Measurements from ENCODE around the gene KRT3.
"Not testable (repeated sequence)": the region's sequence is repeated elsewhere in the genome, so short reads cannot be mapped to it uniquely, and the experiment has no call there.

KRT3 gene

DNA sequence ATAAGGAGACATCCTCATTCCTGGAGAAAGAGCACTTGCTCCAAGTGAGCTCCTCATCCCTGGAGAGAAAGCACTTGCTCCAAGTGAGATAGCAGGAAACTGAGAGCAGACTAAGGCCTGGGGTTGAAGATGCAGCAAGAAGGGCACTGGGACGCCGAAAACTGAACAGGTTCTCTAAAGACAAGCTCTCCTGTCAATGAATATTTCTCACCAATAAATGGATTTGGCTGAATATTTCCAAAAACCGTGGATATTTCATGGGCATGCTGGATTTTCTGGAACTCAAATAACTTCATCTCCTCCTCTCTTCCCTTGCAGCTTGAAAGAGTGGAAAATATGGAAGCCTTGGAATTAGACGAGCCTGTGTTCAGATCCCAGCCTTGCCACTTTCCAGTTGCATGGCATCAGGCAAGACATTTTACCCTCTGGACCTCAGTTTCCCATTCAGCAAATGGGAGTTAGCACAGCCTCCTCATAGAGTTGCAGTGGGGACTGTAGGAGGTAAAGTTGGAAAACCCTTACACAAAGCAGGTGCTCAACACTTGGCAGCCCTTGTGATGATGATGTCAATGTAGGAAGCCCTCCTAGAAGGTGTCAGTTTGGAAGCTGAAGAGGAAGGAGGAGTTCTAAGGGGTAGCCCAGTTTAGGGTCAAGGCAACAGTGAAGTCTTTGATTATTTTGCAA lies 14.4 kb downstream of the KRT3 start:
- no peak for DNase-seq (ENCODE audit: low spot score)

DNA sequence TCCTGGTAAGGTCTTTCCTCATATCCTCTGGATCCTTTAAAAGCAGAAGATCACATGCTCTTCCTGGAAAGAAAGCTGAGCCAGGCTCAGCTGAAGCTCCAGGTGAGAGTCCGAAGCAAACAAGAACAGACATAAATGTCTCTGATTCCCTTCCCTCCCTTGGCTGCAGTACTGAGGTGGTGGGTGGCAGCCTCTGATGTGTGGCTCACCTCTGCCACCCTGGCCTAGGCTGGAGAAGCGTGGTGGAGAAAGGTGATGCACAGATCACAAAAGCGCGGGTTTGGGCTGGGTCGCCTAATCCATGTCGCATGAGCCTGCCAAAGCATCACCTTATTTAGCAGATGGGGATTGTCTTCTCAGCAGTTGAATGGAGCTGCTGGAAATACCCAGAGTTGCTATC lies 16.0 kb downstream of the KRT3 start:
- no peak for DNase-seq (ENCODE audit: low spot score)

DNA sequence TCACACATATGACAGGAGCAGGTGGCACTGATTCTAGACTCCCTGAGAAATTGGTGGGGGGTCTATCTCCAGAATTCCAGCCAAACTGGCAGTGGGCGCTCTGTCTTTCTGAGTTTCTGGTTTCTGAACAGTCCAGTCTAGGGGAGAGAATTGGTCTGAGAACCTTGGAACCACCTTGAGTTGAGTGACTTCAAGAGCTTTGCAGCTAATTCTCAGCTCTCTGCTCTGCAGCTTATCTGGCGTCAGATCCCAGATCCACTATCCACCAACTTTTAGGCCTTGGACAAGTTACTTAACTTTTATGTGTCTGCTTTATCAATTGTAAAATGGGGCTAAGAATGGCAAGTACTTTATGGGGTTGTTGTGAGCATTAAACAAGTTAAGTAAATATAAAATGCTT lies 17.1 kb downstream of the KRT3 start:
- DNase-seq (ENCODE audit: low spot score), result no peak

DNA sequence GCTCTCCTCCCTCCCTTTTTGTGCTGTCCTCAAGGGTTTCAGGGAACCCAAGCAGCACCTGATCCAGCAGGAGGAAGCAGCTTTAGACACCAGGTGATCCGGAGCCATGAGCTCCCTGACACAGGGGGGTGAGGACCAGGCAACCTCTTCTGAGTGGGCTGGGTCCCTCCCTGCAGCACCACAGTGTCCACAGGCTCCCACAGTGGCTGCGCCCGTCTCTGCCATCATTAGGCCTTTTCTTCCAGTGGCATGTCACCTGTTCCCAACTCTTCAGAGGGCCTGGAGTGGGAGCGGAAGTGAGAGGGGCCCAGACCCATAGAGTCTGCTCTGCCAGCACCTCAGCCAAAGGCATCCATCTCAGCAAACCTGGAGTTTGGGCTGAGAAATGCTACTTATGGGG lies 18.4 kb downstream of the KRT3 start:
- DNase-seq (ENCODE audit: low spot score), result no peak

DNA sequence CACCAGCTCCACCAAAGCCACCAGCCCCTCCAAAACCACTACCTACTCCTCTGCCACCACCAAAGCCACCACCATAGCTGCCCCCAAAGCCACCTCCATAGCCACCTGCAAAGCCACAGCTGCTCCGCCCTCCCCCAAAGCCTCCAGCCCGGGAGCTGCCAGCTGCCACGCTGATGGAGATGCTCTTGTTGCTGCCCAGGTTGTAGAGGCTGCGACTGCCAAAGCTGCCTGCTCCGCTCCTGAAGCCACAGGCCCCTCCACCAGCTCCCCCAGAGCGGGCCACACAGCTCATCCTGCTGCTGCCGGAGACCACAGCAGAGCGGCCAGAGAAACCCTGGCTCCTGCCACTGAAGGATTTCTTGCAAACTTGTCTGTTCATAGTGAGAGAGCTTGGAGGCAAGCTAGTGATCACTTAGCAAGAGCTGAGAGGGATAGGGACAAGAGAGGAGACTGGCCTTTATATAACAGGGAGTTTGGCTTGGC lies 19.0 kb downstream of the KRT3 start, which contains the start of gene KRT76:
Gene KRT76 (minus strand): TSS at position 433 of the 483 bp plus-strand sequence. CDS start 54 bp downstream, at position 379.
- no peak for DNase-seq (ENCODE audit: low spot score)

DNA sequence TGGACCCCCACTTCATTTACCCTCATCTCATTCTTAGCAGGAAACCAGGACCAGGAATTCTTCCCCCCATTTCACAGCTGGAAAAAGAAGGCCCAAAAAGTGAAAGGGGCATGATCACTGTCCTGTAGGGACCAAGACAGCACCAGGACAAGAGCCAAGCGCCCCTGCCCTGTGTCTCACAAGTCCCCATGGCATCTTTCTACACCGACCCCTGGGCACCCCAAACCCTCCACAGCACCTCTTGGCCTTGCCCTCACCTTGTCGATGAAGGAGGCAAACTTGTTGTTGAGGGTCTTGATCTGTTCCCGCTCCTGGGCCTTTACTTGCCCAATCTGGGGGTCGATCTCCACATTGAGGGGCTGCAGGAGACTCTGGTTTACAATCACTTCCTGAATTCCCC lies 19.5 kb downstream of the KRT3 start:
- DNase-seq (ENCODE audit: low spot score), result no peak

DNA sequence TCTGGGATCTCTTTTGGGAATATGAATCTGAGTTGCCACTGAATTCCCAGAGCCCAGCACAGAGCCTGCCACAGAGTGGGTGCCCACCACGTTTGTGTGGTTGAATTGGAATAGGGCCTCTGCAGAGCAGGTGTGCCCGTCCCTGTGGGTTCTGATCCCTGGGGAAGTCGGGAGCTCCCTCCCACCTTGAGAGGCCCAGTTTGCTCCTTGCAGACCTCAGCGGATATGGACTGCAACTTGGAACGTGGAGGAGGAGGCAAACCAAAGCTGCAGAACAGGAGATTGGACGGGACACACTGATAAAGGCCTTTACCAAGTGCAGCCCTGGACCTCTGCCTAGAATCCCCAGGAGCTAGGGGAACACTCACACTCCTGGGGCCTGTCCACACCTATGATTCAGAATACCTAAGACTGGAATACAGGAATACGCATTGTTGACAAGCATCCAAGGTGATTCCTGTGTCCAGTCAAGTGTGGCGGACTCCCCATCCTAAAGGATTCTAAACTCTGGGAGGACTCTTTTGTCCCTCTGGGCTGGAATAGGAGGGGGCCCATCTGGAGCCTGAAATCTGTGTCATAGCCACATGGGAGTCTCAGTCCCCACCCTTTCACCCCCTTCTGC lies 21.2 kb downstream of the KRT3 start:
- no peak for DNase-seq (ENCODE audit: low spot score)

DNA sequence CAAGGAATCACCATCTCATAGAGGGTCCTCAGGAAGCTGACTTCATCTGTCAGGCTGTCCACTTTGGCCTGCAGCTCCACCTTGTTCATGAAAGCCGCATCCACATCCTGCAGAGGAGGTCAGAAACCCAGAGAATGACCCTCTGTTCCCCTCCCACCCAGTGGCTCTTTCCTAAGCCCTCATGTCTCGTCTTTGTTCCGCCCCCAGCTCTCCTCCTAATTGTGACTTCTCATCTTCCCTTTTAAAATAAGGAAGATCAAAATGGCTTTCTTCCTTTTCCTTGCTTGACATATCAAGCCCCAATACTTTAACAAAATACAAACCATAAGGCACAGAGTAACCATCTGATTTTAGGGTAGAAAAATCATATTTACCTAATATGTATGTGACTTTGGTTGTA lies 23.1 kb downstream of the KRT3 start:
- no peak for DNase-seq (ENCODE audit: low spot score)

DNA sequence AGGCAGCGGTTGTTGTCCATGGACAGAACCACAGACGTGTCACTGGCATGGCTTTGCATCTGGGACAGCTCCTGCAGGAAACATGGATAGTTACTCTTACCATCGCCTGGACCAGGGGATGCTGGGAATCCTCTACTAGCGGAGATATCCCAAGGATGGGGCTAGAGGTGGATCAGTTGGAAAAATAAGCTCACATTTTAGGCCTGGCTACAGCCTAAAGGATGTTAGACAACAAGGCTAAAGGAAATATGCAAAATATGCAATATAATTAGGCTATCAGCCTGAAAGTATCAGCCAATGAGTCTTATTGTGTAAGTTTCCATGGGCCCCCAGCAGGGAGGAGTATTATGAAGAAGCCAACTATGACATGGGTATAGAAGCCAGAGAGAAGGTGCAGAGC lies 23.7 kb downstream of the KRT3 start:
- DNase-seq (ENCODE audit: low spot score), result no peak

DNA sequence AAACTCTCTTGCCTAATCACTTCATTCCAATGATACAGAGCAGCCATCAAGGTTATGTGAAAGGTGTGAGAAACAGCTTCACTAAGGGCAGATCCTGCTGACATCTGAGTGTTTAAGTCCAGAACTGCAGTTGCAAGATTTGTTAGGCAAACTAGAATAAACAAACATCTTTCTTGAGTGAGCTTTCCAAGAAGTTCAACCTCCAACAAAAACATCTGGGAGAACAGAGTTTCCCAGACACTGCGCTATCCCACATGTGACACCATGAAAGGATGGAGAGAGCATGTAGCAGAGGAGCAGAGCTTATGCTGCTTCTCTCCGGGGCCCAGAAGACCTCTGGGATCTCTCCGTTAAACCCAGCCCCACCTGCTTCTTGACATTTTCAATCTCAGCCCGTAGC lies 24.4 kb downstream of the KRT3 start:
- no peak for DNase-seq (ENCODE audit: low spot score)

DNA sequence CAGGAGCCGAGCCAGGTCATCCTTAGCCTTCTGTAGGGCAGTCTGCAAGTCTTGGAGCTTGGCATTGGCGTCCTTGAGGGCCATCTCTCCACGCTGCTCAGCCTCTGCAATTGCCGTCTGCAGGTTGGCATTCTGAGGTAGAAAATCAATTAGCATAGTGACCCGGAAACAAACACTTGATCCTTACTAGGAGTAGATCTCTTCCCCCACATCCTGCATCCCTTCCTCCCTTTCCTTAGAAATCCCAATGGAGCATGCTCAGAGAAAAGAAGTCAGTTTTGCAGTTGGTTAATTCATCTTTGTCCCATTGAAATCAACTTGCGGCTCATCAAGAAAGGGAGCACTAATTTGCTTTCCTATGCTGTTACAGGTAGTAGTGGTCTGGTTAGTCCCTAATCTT lies 24.8 kb downstream of the KRT3 start:
- no peak for DNase-seq (ENCODE audit: low spot score)

DNA sequence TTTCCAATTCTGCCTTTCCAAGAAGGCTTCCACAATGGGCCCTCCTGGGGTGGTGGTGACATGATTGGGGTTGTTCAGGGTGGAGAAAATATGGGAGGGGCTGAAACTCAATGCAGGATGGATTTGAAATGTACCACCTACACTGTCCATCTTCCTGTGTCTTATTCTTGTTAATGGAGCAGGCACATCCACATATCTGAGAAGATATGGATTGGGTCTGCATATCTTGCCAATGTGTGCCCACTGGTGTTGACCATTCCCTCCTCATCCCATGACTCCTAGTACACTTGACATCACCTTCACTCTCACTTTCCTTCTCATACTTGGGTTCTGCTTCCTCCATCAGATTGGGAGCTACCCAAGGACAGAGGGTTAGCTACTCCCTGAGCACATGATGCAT lies 26.0 kb downstream of the KRT3 start:
- no peak for DNase-seq (ENCODE audit: low spot score)

DNA sequence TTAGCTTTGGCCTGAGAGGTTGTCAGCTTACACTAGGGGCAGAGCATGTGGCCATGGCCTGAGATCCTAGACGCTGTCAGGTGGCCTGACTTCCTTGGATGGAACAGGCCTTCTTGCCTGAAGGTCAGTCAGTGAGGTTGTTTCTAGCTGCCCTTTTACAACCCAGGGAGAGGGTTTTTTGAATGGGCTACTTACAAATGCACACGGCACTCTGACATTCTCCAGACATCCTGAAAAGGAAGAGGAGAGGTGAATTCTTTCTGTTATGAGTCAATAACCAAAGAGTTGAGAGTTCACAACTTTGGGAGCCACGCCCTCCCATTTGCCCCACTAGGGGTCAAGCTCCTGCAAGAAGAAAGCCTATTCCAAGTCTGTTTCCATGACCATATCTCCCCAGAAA lies 26.6 kb downstream of the KRT3 start:
- no peak for DNase-seq (ENCODE audit: low spot score)

DNA sequence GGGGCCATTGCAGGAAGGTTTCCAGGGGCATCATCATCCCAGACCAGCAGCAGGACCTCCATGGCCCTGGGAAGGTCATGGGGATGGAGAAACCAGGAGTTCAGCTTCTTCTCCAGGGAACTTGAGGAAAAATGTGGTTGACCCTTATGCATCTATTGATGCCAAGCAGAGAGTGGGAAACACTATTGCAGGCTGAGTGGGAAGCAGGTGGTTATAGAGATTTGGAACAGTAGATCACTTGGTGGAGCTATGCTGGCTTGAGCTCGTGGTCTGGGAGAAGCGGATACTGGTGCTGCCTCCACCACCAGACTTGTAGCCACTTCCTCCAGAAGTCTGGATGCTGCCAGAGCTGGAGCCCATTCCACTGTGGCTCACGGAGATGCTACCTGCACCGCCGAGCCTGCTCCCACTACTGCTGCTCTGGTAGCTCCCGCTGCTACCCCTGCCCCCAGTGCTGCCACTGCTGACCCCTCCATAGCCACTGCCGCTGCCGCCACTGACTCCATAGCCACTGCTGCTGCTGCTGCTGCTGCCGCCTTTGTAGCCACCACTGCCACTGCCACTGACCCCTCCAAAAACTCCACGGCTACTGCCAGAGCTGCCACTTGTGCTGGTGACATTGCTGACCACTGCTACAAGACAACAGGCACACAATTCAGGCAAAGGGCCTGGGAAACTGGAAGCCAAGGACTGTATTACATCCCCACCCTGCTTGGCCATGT lies 27.3 kb downstream of the KRT3 start:
- DNase-seq (ENCODE audit: low spot score), result no peak

DNA sequence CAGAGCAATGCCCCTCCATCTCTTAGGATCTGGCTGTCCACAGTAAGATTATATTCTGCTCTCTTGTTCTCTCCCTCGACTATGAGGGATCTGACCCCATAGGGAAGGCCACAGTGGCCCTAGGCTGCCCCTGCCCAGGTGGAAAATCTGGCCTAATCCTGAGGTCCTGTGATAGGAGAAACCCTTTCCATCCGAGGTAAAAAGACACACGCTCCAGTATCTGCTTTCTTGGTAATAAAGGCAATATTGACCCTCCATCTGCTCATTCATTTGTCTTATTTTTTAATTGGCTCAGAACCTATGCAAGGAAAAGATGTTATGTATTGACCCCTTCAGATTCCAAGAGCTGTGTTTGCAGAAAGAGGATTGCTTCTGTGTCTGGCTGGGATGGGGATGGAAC lies 28.5 kb downstream of the KRT3 start:
- DNase-seq (ENCODE audit: low spot score), result no peak

DNA sequence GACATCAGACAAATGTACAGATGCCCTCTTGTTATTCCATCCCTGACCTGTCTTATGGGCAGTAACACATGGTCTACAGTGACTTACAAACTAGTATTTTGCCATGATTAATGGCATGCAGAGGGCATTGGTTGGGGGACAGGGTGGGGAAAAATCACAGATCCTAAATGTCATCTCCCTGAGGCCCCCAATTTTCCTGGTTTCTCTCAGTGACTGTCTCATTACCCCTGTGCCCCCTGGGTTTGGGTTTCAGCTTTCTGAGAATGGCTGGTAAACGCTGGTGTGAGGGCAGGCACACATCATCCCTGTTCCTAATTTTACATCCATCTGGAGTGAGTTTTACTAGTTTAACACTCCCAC lies 28.9 kb downstream of the KRT3 start:
- DNase-seq (ENCODE audit: low spot score), result no peak

DNA sequence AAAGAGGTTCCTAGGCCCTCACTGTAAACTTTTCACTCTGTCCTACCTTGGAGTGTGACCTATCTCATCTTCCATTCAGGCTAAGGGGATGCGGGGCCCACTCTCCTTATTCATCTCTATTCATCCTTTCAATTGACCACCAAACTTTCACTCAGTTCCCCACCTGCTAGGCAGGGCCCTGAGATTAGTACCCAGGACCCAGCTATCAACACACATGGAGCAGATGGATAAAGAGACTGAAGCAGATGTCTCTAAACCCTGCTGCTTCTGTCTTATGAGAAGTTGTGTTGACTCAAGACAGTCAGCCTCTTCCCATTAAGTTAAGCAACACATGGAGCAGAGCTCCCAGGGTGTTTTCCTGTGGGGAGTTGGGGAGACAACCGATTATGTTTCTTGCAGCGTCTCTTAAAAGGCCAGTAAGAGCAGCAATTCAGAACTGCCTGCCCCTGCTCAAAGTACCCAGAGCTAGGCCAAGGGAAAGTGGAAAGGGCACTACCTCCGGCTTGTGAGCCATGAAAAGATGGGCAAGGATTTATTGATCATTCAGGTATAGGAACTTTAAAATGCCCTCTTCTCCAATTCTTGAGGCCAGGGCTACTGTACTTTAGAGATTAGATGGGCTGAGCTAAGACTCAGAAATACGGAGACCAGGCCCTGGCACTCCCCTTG lies 29.4 kb downstream of the KRT3 start:
- DNase-seq (ENCODE audit: low spot score), result no peak

DNA sequence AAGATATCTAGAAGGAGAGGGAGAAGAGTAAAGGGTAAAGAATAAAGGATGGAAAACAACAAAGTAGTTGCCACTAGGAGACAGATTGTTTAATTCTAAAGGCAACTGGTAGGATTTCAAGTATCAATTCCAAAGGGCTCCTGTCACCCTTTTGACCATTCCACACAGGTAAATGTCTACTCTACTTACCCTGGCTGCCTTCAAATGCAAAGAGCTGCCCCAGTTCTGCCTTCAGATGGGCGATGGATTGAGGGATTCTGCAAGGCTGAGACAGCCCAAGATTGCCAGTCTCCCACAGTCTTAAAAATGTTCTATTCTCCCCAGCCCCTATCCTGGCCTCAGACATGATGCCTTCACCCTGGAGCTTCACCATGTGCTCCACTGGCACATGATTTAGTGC lies 30.2 kb downstream of the KRT3 start:
- no peak for DNase-seq (ENCODE audit: low spot score)

DNA sequence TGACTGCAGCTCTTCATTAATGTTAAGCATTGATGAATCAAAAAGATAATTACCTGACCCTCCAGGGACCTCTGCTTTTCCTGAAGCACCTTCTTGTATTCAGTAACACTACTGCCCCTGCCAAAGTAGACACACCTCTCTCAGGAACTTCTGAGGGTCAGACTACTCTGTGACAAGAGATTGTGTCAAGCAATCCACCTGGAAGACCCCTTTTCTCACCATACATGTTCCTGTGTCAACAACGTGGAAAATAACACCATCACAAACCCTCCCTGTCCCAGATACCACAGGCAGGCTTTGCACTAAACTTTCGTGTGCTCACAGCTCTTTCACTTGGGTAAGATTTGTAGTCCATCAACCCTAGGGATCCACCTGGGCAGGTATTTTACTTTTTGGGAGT lies 31.9 kb downstream of the KRT3 start:
- DNase-seq (ENCODE audit: low spot score), result no peak

DNA sequence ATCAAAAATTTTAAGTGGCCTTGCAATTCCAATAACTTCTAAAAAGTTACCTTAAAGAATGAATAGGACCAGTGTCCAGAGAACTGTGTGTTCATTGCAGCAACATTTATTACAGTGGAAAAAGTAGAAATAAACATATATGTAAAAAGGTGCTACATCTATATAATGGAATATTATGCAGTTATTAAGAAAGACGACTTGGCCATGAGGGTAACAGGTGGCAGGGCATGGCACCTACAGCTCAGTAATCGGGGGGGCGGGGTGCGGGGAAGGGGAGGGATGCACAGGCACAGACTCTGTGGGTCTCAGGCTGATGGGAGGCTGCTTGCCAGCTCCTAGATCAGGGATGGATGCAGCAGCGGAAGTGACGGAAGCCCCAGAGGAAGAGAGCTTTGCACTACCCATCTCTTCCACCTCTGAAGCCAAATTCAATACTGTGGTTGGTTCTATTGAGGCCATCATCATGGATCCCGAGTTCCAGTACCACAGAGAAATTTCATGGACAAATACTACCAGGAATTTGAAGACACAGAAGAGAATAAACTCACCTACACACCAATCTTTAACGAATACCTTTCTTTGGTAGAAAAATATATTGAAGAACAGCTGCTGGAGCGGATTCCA lies 32.8 kb downstream of the KRT3 start:
- DNase-seq (ENCODE audit: low spot score), result no peak

DNA sequence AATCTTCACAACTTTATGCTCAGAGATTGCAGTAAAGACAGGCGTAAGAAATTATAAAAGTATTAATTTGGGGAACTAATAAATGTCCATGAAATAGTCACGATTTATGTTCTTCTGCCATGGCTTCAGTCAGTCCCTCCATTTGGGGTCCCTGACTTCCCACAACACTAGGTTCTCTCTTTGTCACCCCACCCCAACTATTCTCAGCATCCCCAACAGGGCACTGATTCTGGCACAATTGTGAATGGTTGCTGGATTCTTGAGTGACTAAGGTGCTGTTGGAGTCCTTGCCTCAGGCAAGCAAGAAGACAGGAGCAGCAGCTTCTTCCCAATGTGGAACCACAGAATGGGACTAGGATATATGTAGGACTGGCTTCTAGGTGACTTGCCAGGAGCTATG lies 34.1 kb downstream of the KRT3 start:
- DNase-seq (ENCODE audit: low spot score), result no peak

DNA sequence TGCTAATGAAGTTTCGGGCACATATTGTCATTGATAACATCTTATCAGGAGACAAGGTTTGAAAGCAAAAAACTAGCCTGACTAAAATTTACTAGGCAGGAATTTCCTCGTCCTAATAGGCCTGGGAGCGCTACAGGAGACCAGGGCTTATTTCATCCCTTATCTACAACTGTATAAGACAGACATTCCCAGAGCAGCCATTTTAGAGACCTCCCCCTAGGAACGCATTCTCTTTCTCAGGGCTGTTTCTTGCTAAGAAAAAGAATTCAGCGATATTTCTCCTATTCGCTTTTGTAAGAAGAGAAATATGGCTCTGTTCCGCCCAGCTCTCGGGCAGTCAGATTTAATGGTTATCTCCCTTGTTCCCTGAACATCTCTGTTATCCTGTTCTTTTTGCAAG lies 34.7 kb downstream of the KRT3 start:
- DNase-seq (ENCODE audit: low spot score), result not testable (repeated sequence)
